Erythroblast (primary cell): Measurements from ENCODE around the gene RNU6-9.

Experiments
- GATA1 ChIP-seq: IDR thresholded peaks from 2 replicates; pipeline ENCODE4 v1.6.1; 2011; ENCODE audit warnings: low read depth, mild to moderate bottlenecking, control low read depth, low read length, moderate library complexity
- POLR2A ChIP-seq: IDR thresholded peaks from 2 replicates; pipeline ENCODE4 v1.6.1; 2011; ENCODE audit warnings: mild to moderate bottlenecking, low read length

DNA sequence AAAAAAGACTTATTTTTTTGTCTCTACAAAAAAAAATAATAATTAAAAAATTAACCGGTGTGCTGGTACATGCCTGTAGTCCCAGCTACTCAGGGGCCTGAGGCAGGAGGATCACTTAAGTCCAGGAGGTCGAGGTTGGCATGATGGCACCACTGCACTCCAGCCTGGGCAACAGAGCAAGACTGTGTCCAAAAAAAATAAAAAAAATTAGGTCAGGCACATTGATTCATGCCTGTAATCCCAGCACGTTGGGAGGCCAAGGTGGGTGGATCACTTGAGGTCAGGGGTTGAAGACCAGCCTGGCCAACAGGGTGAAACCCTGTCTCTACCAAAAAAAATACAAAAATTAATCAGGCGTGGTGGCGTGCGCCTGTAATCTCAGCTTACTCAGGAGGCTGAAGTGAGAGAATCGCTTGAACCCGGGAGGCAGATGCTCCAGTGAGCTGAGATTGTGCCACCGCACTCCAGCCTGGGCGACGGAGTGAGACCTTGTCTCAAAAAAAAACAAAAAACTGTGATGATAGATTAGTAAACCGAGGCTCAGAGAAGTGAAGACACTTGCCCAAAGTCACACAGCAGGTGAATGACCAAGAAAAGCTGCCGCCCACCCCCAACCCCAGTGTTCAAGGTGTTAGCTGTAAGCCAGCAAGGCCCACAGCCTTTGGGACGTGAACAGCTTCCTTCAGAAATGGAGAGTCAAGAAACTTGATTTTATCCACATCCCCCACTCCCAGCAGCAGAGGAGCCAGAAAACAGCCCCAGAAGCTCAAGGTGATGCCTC is 9.4 kb downstream of the RNU6-9 start:
- TF ChIP-seq POLR2A (no peak), GATA1 (no peak)
